HepG2 (cell line): ENCODE data around the gene ZNF180. TPM values are rescaled to one million over a fixed set of nuclear protein-coding genes. Genes with fewer than 3 reads are reported as not detected.

Source experiments
- CENPX ChIP-seq: sonication (generic); formaldehyde crosslinking; IDR thresholded peaks from 2 replicates; pipeline ENCODE4 v1.9.0; 2021; ENCODE audit warnings: mild to moderate bottlenecking, missing genetic modification reagents, moderate library complexity
- MBNL3 ChIP-seq: fragments of 250-450 bp; sonication (Bioruptor Pico); conservative IDR thresholded peaks from 2 replicates; pipeline ENCODE4 v1.8.0; 2022; ENCODE audit warnings: mild to moderate bottlenecking, inconsistent platforms
- MTA3 ChIP-seq: sonication (generic); formaldehyde crosslinking; IDR thresholded peaks from 2 replicates; pipeline ENCODE4 v1.4.0; 2020; ENCODE audit warnings: missing genetic modification reagents
- PCBP1 ChIP-seq: fragments of 200-400 bp; formaldehyde crosslinking; IDR thresholded peaks from 2 replicates; pipeline ENCODE4 v1.6.1; 2017; ENCODE audit warnings: mild to moderate bottlenecking, low read depth, low read length, borderline replicate concordance
- RAD51 ChIP-seq: fragments of 450-650 bp; IDR thresholded peaks from 2 replicates; pipeline ENCODE4 v1.6.1; 2016; ENCODE audit warnings: borderline replicate concordance
- REL ChIP-seq: sonication (generic); formaldehyde crosslinking; conservative IDR thresholded peaks from 2 replicates; pipeline ENCODE4 v1.8.0; 2022; ENCODE audit warnings: mild to moderate bottlenecking, missing genetic modification reagents, moderate library complexity
- SMC3 ChIP-seq: IDR thresholded peaks from 2 replicates; pipeline ENCODE4 v1.6.1; 2011; ENCODE audit warnings: low read length, improper control_type of control experiment
- SUZ12 ChIP-seq: fragments of 150-350 bp; IDR thresholded peaks from 2 replicates; pipeline ENCODE4 v1.6.1; 2014; ENCODE audit warnings: low read depth, low read length
- TCF7 ChIP-seq: sonication (generic); IDR thresholded peaks from 2 replicates; pipeline ENCODE4 v1.6.1; 2016; ENCODE audit warnings: antibody characterized with exemption, low read depth
- ZFP37 ChIP-seq: sonication (generic); formaldehyde crosslinking; IDR thresholded peaks from 2 replicates; pipeline ENCODE4 v1.4.0; 2020; ENCODE audit warnings: missing genetic modification reagents, borderline replicate concordance
- ZNF160 ChIP-seq: sonication (generic); formaldehyde crosslinking; IDR thresholded peaks from 2 replicates; pipeline ENCODE4 v1.8.0; 2022; ENCODE audit warnings: mild to moderate bottlenecking, inconsistent platforms, missing genetic modification reagents
- ZNF335 ChIP-seq: sonication (generic); formaldehyde crosslinking; IDR thresholded peaks from 2 replicates; pipeline ENCODE4 v1.4.0; 2020; ENCODE audit warnings: missing genetic modification reagents
- ZNF484 ChIP-seq: sonication (generic); formaldehyde crosslinking; IDR thresholded peaks from 2 replicates; pipeline ENCODE4 v1.5.1; 2020; ENCODE audit warnings: mild to moderate bottlenecking, low read depth, missing genetic modification reagents, borderline replicate concordance
- ZNF614 ChIP-seq: IDR thresholded peaks from 2 replicates; pipeline ENCODE4 v1.6.1; 2018; ENCODE audit warnings: missing biosample characterization, missing genetic modification reagents, inconsistent platforms, borderline replicate concordance
- ZNF781 ChIP-seq: sonication (generic); formaldehyde crosslinking; IDR thresholded peaks from 2 replicates; pipeline ENCODE4 v1.5.1; 2020; ENCODE audit warnings: borderline replicate concordance, mild to moderate bottlenecking, missing genetic modification reagents; ENCODE audit errors: not compliant biosample characterization
- ZNF839 ChIP-seq: sonication (generic); formaldehyde crosslinking; IDR thresholded peaks from 2 replicates; pipeline ENCODE4 v1.4.0; 2020; ENCODE audit warnings: missing genetic modification reagents, mild to moderate bottlenecking, borderline replicate concordance
- polyA plus RNA-seq, 8 experiments: library from polyadenylated mRNA; depleted of rRNA in 3 of 8; stranded (reverse) in 7 of 8; unstranded in 1 of 8; fragments of >200 nt; fragmentation: Illumina TruSeq in 4 of 8; extraction: Trizol in 4 of 8; gene quantifications; 2 replicates each; pipeline versions ENCODE4 v1.2.1 to v1.2.3, GENCODE V29; 2011 to 2016; ENCODE audit warnings: low read depth in 4 of 8, missing spikeins in 1 of 8, mixed read lengths in 1 of 8; ENCODE audit not compliant: insufficient read depth in 1 of 8
- total RNA-seq, 5 experiments: library from RNA; depleted of rRNA; stranded (reverse); fragments of >200 nt; fragmentation: Illumina TruSeq; extraction: Trizol; gene quantifications; 2 replicates each; pipeline ENCODE4 v1.2.3, GENCODE V29; 2016; ENCODE audit warnings: low read depth in 1 of 5
- TF ChIP-seq, protein P1 (sequence below): sonication (generic); formaldehyde crosslinking; IDR thresholded peaks from 2 replicates; pipeline ENCODE4 v1.5.1; 2020; ENCODE audit warnings: mild to moderate bottlenecking, missing genetic modification reagents, borderline replicate concordance
- TF ChIP-seq, protein P2 (sequence below): sonication (generic); formaldehyde crosslinking; IDR thresholded peaks from 2 replicates; pipeline ENCODE4 v1.5.1; 2020; ENCODE audit warnings: mild to moderate bottlenecking, missing genetic modification reagents, moderate library complexity
- TF ChIP-seq, protein P3 (sequence below): sonication (generic); formaldehyde crosslinking; IDR thresholded peaks from 2 replicates; pipeline ENCODE4 v1.5.0; 2020; ENCODE audit warnings: missing genetic modification reagents
- TF ChIP-seq, protein P4 (sequence below): sonication (generic); formaldehyde crosslinking; IDR thresholded peaks from 2 replicates; pipeline ENCODE4 v1.5.0; 2020; ENCODE audit warnings: mild to moderate bottlenecking, missing genetic modification reagents, moderate library complexity

The ZNF180 gene
- total and polyA plus RNA-seq, 2 of the 13 experiments (the other 11 are each of a cell fraction or from before 2014, with no cell fraction given), result 0.92 to 9.3 TPM

DNA sequence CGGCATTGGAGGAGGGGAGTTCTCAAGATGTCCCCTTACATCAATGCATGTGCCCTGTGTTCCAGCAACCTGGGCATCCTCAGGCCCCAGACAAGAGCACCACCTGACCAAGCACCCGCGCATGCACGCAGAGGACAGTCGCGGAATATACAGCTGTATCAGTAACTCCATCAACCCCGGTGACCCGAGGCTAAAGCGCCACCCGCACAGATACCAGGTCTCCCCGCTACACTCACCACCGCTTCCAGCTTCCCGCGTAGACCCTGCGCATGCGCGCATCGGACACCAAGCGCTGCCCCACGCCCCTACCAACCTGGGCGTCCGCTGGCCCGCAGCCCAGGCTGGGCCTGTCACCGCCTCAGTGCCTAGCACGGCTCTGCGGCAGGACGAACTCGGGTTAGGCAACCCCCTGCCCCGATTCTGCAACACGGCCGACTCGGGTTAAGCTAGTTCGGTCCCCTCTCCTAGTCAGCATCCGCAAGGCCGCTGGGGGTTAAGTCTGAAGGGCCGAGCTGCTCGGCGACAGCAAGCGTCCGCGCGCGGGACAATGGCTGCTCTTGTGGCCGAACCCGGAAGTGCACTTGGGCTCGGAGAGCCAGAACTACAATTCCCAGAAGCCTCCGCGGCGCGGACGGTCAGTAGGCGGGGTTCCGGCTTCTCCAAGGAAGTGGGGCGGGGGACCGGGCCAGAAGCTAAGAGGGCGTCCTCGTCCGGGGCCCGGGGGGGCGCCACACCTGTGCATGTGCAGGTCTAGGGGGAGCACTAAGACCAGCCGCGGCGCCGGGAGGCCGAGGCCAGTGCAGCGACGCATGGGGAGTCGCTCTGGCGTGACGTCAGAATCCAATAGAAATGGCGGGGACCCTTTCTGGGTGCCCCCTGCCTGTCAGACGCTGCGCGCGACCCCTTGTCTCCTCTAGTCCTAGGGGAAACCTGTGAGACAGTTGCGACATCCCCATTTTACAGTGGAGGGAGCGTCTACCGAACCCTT, at the start of gene ZNF180 (continued):
- TF ChIP-seq RAD51 (no peak), ZNF781 (CRISPR knock-in tag) (peak; percentile 91), MTA3 (CRISPR knock-in tag) (no peak), PCBP1 (peak; percentile 91), ZNF335 (CRISPR knock-in tag) (peak; percentile 93; the same call in 1 of the 2 replicates), TCF7 (no peak), REL (CRISPR knock-in tag) (0 out of 2 replicates have a peak, but pooled peaks have one; percentile 29), SMC3 (no peak), ZNF839 (CRISPR knock-in tag) (peak; percentile 71; the same call in 1 of the 2 replicates), ZNF614 (CRISPR knock-in tag) (peak; percentile 93; the same call in 1 of the 2 replicates), ZNF484 (CRISPR knock-in tag) (no peak), SUZ12 (peak; percentile 73), ZNF160 (CRISPR knock-in tag) (peak; percentile 74; the same call in 1 of the 2 replicates), CENPX (CRISPR knock-in tag) (no peak), MBNL3 (CRISPR knock-in tag) (no peak), ZFP37 (CRISPR knock-in tag) (no peak)
- TF ChIP-seq, protein P1, sequence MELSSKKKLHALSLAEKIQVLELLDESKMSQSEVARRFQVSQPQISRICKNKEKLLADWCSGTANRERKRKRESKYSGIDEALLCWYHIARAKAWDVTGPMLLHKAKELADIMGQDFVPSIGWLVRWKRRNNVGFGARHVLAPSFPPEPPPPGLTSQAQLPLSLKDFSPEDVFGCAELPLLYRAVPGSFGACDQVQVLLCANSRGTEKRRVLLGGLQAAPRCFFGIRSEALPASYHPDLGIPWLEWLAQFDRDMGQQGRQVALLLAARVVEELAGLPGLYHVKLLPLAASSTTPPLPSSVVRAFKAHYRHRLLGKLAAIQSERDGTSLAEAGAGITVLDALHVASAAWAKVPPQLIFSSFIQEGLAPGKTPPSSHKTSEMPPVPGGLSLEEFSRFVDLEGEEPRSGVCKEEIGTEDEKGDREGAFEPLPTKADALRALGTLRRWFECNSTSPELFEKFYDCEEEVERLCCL (CRISPR knock-in tag), result no peak; the same call in none of the 2 replicates
- TF ChIP-seq, protein P2, sequence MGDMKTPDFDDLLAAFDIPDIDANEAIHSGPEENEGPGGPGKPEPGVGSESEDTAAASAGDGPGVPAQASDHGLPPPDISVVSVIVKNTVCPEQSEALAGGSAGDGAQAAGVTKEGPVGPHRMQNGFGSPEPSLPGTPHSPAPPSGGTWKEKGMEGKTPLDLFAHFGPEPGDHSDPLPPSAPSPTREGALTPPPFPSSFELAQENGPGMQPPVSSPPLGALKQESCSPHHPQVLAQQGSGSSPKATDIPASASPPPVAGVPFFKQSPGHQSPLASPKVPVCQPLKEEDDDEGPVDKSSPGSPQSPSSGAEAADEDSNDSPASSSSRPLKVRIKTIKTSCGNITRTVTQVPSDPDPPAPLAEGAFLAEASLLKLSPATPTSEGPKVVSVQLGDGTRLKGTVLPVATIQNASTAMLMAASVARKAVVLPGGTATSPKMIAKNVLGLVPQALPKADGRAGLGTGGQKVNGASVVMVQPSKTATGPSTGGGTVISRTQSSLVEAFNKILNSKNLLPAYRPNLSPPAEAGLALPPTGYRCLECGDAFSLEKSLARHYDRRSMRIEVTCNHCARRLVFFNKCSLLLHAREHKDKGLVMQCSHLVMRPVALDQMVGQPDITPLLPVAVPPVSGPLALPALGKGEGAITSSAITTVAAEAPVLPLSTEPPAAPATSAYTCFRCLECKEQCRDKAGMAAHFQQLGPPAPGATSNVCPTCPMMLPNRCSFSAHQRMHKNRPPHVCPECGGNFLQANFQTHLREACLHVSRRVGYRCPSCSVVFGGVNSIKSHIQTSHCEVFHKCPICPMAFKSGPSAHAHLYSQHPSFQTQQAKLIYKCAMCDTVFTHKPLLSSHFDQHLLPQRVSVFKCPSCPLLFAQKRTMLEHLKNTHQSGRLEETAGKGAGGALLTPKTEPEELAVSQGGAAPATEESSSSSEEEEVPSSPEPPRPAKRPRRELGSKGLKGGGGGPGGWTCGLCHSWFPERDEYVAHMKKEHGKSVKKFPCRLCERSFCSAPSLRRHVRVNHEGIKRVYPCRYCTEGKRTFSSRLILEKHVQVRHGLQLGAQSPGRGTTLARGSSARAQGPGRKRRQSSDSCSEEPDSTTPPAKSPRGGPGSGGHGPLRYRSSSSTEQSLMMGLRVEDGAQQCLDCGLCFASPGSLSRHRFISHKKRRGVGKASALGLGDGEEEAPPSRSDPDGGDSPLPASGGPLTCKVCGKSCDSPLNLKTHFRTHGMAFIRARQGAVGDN (CRISPR knock-in tag), result peak; percentile 94
- TF ChIP-seq, protein P3, sequence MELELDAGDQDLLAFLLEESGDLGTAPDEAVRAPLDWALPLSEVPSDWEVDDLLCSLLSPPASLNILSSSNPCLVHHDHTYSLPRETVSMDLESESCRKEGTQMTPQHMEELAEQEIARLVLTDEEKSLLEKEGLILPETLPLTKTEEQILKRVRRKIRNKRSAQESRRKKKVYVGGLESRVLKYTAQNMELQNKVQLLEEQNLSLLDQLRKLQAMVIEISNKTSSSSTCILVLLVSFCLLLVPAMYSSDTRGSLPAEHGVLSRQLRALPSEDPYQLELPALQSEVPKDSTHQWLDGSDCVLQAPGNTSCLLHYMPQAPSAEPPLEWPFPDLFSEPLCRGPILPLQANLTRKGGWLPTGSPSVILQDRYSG (CRISPR knock-in tag), result peak; percentile 50; the same call in 1 of the 2 replicates
- TF ChIP-seq, protein P4, sequence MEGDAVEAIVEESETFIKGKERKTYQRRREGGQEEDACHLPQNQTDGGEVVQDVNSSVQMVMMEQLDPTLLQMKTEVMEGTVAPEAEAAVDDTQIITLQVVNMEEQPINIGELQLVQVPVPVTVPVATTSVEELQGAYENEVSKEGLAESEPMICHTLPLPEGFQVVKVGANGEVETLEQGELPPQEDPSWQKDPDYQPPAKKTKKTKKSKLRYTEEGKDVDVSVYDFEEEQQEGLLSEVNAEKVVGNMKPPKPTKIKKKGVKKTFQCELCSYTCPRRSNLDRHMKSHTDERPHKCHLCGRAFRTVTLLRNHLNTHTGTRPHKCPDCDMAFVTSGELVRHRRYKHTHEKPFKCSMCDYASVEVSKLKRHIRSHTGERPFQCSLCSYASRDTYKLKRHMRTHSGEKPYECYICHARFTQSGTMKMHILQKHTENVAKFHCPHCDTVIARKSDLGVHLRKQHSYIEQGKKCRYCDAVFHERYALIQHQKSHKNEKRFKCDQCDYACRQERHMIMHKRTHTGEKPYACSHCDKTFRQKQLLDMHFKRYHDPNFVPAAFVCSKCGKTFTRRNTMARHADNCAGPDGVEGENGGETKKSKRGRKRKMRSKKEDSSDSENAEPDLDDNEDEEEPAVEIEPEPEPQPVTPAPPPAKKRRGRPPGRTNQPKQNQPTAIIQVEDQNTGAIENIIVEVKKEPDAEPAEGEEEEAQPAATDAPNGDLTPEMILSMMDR (CRISPR knock-in tag), result peak; percentile 66
